G401 (cell line): ENCODE results near the gene ALOXE3. TPM values are rescaled to one million over a fixed set of nuclear protein-coding genes. Genes with fewer than 3 reads are reported as not detected.
A peak's percentile ranks its signal among the peaks of the same experiment; 100 is the strongest.
"Not testable (repeated sequence)": the region's sequence is repeated elsewhere in the genome, so short reads cannot be mapped to it uniquely, and the experiment has no call there.

Source experiments
- DNase-seq: peaks from one replicate; pipeline ENCODE4 v3.0.0-alpha.2; 2015; ENCODE audit warnings: low spot score
- in situ Hi-C: cut with HindIII; loops from 2 replicates; pipeline ENCODE4 v1.10.0; 2016; ENCODE audit warnings: low sequenced_read_pairs, mixed read lengths
- total RNA-seq: library from RNA; depleted of rRNA; stranded (reverse); fragments of >200 nt; shearing (Covaris generic); gene quantifications from 2 replicates; pipeline ENCODE4 v1.2.3, GENCODE V29; 2014

ALOXE3 gene
- total RNA-seq, 1 experiment from 2014 or later = 0.85 TPM

GRCh38 chr17:8063761-8064534 lies 54.4 kb downstream of the ALOXE3 start:
- in situ Hi-C loops = no loop called here
- DNase-seq = no peak

DNA sequence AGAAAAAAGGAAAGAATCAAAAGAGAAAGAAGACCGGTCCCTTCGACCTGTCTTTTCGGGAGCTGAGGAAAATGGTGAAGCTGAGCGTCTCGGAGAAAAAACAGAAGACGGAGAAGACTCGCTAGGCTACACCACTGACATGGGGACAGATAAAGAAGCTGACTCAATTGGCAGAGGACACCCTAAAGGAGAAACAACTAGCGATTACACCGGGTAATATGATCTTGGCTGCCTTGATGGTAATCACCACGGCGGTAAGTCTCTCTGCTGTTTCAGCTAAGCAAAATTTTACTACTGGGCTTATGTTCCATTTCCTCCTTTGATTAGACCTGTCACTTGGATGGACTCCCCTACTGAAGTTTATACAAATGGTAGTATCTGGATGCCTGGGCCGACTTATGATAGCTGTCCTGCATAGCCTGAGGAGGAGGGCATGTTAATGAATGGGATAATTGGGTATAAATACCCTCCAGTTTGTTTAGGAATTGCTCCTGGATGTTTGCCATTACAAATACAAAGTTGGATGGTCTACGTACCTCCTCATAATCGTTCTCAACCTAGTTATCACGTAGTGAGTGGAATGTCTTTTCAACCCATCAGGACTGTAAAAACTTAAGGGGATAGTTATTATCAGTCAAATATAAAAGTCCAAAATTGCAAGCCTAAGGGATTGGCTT lies 55.4 kb downstream of the ALOXE3 start:
- in situ Hi-C loops = no loop called here
- no peak for DNase-seq

DNA sequence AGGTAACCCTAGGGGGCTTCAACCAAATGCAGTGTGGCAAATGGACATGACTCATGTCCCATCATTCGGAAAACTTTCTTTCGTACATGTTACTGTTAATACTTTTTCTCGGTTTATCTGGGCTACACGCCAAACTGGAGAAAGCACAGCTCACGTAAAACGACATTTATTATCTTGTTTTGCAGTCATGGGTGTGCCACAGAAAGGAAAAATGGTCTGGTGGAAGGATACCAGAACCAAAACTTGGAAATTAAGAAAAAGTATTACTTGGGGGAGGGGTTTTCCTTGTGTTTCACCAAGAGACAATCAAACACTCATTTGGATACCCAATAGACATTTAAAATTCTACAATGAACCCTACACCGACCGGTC lies 55.9 kb downstream of the ALOXE3 start:
- no peak for DNase-seq
- in situ Hi-C loops = no loop called here

DNA sequence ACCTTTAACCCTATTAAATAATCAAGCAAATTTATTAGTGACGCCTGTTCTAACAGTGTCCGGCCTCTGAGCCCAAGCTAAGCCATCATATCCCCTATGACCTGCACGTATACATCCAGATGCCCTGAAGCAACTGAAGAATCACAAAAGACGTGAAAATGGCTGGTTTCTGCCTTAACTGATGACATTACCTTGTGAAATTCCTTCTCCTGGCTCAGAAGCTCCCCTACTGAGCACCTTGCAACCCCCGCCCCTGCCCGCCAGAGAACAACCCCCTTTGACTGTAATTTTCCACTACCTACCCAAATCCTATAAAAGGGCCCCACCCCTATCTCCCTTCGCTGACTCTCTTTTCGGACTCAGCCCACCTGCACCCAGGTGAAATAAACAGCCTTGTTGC lies 56.5 kb downstream of the ALOXE3 start:
- in situ Hi-C loops, DNase-seq: not testable (repeated sequence)

DNA sequence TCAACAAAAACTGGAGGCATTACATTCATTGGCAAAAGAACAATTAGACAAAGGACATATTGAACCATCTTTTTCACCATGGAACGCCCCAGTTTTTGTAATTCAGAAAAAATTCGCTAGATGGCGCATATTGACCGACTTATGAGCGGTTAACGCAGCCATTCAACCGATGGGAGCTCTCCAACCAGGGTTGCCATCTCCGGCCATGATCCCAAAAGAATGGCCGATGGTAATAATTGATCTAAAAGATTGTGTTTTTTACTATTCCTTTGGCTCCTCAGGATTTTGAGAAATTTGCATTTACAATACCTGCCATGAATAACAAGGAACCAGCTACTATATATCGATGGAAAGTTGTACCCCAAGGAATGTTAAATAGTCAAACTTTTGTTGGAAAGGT lies 58.0 kb downstream of the ALOXE3 start:
- in situ Hi-C loops = no loop called here
- DNase-seq = peak; percentile 84

GRCh38 chr17:8059131-8059530 lies 59.2 kb downstream of the ALOXE3 start:
- no peak for DNase-seq
- in situ Hi-C loops = loop anchor here (5.0 kb wide), 1 partner anchor 43 kb away; no protein-coding TSS in a partner anchor

DNA sequence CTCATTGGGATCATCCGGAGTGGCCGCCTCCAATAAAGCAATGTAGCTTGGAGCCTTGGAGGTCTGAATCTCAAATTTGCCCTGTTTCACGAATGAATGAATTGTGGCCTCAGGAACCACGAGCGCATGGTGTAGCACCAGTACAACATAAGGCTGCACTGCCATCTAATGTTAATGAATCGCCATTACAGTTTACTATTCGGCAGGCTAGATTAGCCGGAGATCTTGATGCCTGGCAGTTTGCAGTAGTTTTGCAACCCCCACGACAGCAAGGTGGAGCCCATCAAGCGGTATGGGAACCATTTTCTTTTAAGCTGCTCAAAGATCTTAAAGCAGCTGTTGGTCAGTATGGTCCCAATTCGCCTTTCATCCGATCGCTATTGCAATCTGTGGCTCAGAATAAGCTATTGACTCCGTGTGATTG lies 60.6 kb downstream of the ALOXE3 start:
- DNase-seq = peak; percentile 88
- in situ Hi-C loops = loop anchor here (5.0 kb wide), 1 partner anchor 45 kb away; no protein-coding TSS in a partner anchor

DNA sequence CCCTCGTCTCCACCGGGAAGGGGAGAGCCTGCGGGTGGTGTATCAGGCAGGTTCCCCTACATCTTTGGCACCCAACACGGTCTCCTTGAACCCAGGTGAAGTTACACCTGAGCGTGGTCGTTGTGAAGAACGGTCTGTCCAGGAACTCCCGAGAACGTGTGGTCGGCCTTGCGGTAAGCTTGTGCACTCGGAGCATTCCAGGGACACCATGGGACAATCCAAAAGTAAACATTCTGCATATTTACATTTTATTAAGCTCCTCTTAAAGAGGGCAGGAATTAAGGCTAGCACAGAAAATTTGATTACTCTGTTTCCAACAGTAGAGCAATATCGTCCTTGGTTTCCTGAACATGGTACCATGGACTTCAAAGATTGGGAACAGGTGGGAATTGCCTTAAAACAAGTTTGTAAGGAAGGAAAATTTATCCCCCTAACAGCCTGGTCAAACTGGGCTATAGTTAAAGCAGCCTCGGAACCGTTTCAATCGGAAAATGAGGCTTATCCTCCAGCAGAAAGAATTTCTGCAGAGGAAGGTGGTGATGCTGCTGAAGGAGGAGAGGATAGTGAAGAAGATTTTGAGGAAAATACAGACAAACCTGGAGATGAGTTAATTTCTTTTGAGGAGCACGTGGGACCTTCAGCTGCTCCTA lies 61.2 kb downstream of the ALOXE3 start:
- no peak for DNase-seq
- in situ Hi-C loops = loop anchor here (5.0 kb wide), 1 partner anchor 45 kb away; no protein-coding TSS in a partner anchor

GRCh38 chr17:8056232-8056975 lies 61.9 kb downstream of the ALOXE3 start:
- in situ Hi-C loops = loop anchor here (5.0 kb wide), 1 partner anchor 46 kb away; no protein-coding TSS in a partner anchor

DNA sequence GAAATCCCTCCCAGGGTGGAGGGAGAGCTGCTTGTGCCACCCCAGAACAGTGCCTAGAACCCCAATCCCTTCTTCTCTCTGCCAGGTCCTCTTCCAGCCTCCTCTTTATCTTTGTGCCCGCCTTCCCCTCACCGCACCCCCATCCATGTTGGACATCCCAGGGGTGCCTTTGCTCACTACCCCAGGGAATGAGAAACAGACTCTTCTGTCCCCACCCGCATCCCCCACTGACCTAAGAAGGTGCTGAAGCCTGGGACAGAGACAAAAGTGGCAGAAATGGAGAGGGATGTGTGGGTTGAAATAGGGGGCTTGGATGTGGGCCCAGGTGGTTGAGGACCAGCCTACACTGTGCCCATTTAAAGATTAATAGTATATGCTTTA lies 62.5 kb downstream of the ALOXE3 start:
- in situ Hi-C loops = loop anchor here (5.0 kb wide), 1 partner anchor 46 kb away; no protein-coding TSS in a partner anchor
- DNase-seq = no peak

More at GRCh38 chr17:8056232-8056975, 61.9 kb downstream of the ALOXE3 start:
- no peak for DNase-seq

GRCh38 chr17:8053600-8053999 lies 64.7 kb downstream of the ALOXE3 start:
- DNase-seq = no peak
- in situ Hi-C loops = no loop called here

GRCh38 chr17:8052256-8053252 lies 65.8 kb downstream of the ALOXE3 start:
- no peak for DNase-seq
- in situ Hi-C loops = no loop called here

GRCh38 chr17:8051831-8052230 lies 66.5 kb downstream of the ALOXE3 start:
- in situ Hi-C loops = no loop called here
- no peak for DNase-seq

- in situ Hi-C loops = no loop called here
Measured at GRCh38 chr17:8048736-8049135, 69.6 kb downstream of the ALOXE3 start.

GRCh38 chr17:8048236-8048635 lies 70.1 kb downstream of the ALOXE3 start:
- in situ Hi-C loops = no loop called here
- no peak for DNase-seq

More at GRCh38 chr17:8048736-8049135, 69.6 kb downstream of the ALOXE3 start:
- DNase-seq = no peak

- DNase-seq = no peak
- in situ Hi-C loops = no loop called here
Measured at GRCh38 chr17:8047769-8048110, 70.6 kb downstream of the ALOXE3 start.

GRCh38 chr17:8046929-8047768 lies 71.2 kb downstream of the ALOXE3 start:
- DNase-seq = no peak
- in situ Hi-C loops = no loop called here
